ENCODE measurements around the gene PYCARD. TPM values are rescaled to one million over a fixed set of nuclear protein-coding genes. Genes with fewer than 3 reads are reported as not detected.
"Not testable (repeated sequence)": the region's sequence is repeated elsewhere in the genome, so short reads cannot be mapped to it uniquely, and the experiment has no call there.

PYCARD gene
- total and polyA plus RNA-seq, 9 donors: 5.9 to 10.9 (median 8.4) TPM

- no peak for DNase-seq
- 92% methylated on average over 14 of the region's 14 CpGs for WGBS (ENCODE audit: insufficient coverage)
- peaks cover 77% of the 10 kb centered on the region for H3K36me3 ChIP-seq (ENCODE audit: control insufficient read depth, insufficient read depth, low read length)
These were observed 17.7 kb downstream of the PYCARD start for GRCh38 chr16:31184888-31185287.

GRCh38 chr16:31183432-31184428 lies 18.8 kb downstream of the PYCARD start:
- WGBS (ENCODE audit: insufficient coverage): 60% methylated on average over 3 of the region's 10 CpGs
- Histone ChIP-seq H3K9me3 (replicated peaks; ENCODE audit: control insufficient read depth, low read depth, low read length) (no peaks in the 10 kb centered on the region), H3K4me3 (ENCODE audit: low read length) (no peak overlapping the region), H3K4me1 (ENCODE audit: control insufficient read depth, insufficient read depth, low read length) (peaks cover 29% of the 10 kb centered on the region), H3K27ac (ENCODE audit: low read length) (no peak overlapping the region), H3K36me3 (ENCODE audit: control insufficient read depth, insufficient read depth, low read length) (peaks cover 66% of the 10 kb centered on the region), H3K27me3 (ENCODE audit: control insufficient read depth, insufficient read depth, low read length) (no peaks in the 10 kb centered on the region)
- no peak for DNase-seq

More at GRCh38 chr16:31184888-31185287, 17.7 kb downstream of the PYCARD start:
- no peaks in the 10 kb centered on the region for H3K9me3 ChIP-seq (replicated peaks; ENCODE audit: control insufficient read depth, low read depth, low read length)
- H3K4me3 ChIP-seq (ENCODE audit: low read length): no peak overlapping the region
- peaks cover 25% of the 10 kb centered on the region for H3K4me1 ChIP-seq (ENCODE audit: control insufficient read depth, insufficient read depth, low read length)
- H3K27me3 ChIP-seq (ENCODE audit: control insufficient read depth, insufficient read depth, low read length): no peaks in the 10 kb centered on the region
- no peak overlapping the region for H3K27ac ChIP-seq (ENCODE audit: low read length)

GRCh38 chr16:31182391-31182790 lies 20.2 kb downstream of the PYCARD start:
- peak overlapping the region; percentile 97 for H3K4me3 ChIP-seq (ENCODE audit: low read length)
- 14% methylated on average over 5 of the region's 7 CpGs for WGBS (ENCODE audit: insufficient coverage)
- peaks cover 55% of the 10 kb centered on the region for H3K36me3 ChIP-seq (ENCODE audit: control insufficient read depth, insufficient read depth, low read length)
- H3K27me3 ChIP-seq (ENCODE audit: control insufficient read depth, insufficient read depth, low read length): no peaks in the 10 kb centered on the region
- H3K9me3 ChIP-seq (replicated peaks; ENCODE audit: control insufficient read depth, low read depth, low read length): no peaks in the 10 kb centered on the region
- peaks cover 29% of the 10 kb centered on the region for H3K4me1 ChIP-seq (ENCODE audit: control insufficient read depth, insufficient read depth, low read length)
- H3K27ac ChIP-seq (ENCODE audit: low read length): no peak overlapping the region
- no peak for DNase-seq

- H3K4me3 ChIP-seq (ENCODE audit: low read length): peak overlapping the region; percentile 97
- 1% methylated on average over 14 of the region's 31 CpGs for WGBS (ENCODE audit: insufficient coverage)
- H3K27me3 ChIP-seq (ENCODE audit: control insufficient read depth, insufficient read depth, low read length): no peaks in the 10 kb centered on the region
- no peaks in the 10 kb centered on the region for H3K9me3 ChIP-seq (replicated peaks; ENCODE audit: control insufficient read depth, low read depth, low read length)
- peak; percentile 60 for DNase-seq
- peak overlapping the region; percentile 98 for H3K27ac ChIP-seq (ENCODE audit: low read length)
- peaks cover 29% of the 10 kb centered on the region for H3K4me1 ChIP-seq (ENCODE audit: control insufficient read depth, insufficient read depth, low read length)
- peaks cover 43% of the 10 kb centered on the region for H3K36me3 ChIP-seq (ENCODE audit: control insufficient read depth, insufficient read depth, low read length)
These were observed 21.3 kb downstream of the PYCARD start for GRCh38 chr16:31181102-31181830.

GRCh38 chr16:31179747-31180459 lies 22.7 kb downstream of the PYCARD start, which contains the start of gene FUS:
Gene FUS, plus strand, starts transcription at chr16:31180139. Its CDS starts 76 bp downstream, at chr16:31180215.
- Histone ChIP-seq H3K4me1 (ENCODE audit: control insufficient read depth, insufficient read depth, low read length) (peaks cover 29% of the 10 kb centered on the region), H3K27ac (ENCODE audit: low read length) (peak within 1 kb of the TSS; percentile 98), H3K27me3 (ENCODE audit: control insufficient read depth, insufficient read depth, low read length) (no peaks in the 10 kb centered on the region), H3K9me3 (replicated peaks; ENCODE audit: control insufficient read depth, low read depth, low read length) (no peaks in the 10 kb centered on the region), H3K36me3 (ENCODE audit: control insufficient read depth, insufficient read depth, low read length) (peaks cover 30% of the 10 kb centered on the region), H3K4me3 (ENCODE audit: low read length) (peak within 1 kb of the TSS; percentile 97)
- WGBS (ENCODE audit: insufficient coverage): 0% methylated on average over 55 of the region's 69 CpGs
- peak; percentile 96 for DNase-seq

- Histone ChIP-seq H3K9me3 (replicated peaks; ENCODE audit: control insufficient read depth, low read depth, low read length) (no peaks in the 10 kb centered on the region), H3K36me3 (ENCODE audit: control insufficient read depth, insufficient read depth, low read length) (peaks cover 25% of the 10 kb centered on the region), H3K4me1 (ENCODE audit: control insufficient read depth, insufficient read depth, low read length) (peaks cover 29% of the 10 kb centered on the region), H3K27ac (ENCODE audit: low read length) (peak overlapping the region; percentile 98), H3K4me3 (ENCODE audit: low read length) (peak overlapping the region; percentile 97), H3K27me3 (ENCODE audit: control insufficient read depth, insufficient read depth, low read length) (no peaks in the 10 kb centered on the region)
- WGBS (ENCODE audit: insufficient coverage): 4% methylated on average over 27 of the region's 27 CpGs
- no peak for DNase-seq
These were observed 23.3 kb downstream of the PYCARD start for GRCh38 chr16:31179219-31179746.

GRCh38 chr16:31177136-31177535 lies 25.4 kb downstream of the PYCARD start:
- Histone ChIP-seq H3K4me3 (ENCODE audit: low read length) (no peak overlapping the region), H3K27me3 (ENCODE audit: control insufficient read depth, insufficient read depth, low read length) (no peaks in the 10 kb centered on the region), H3K9me3 (replicated peaks; ENCODE audit: control insufficient read depth, low read depth, low read length) (no peaks in the 10 kb centered on the region), H3K4me1 (ENCODE audit: control insufficient read depth, insufficient read depth, low read length) (peaks cover 13% of the 10 kb centered on the region), H3K36me3 (ENCODE audit: control insufficient read depth, insufficient read depth, low read length) (peaks cover 5% of the 10 kb centered on the region), H3K27ac (ENCODE audit: low read length) (no peak overlapping the region)
- no peak for DNase-seq
- 61% methylated on average over 2 of the region's 3 CpGs for WGBS (ENCODE audit: insufficient coverage)

GRCh38 chr16:31170048-31170447 lies 32.5 kb downstream of the PYCARD start:
- H3K36me3 ChIP-seq (ENCODE audit: control insufficient read depth, insufficient read depth, low read length); H3K4me1 ChIP-seq (ENCODE audit: control insufficient read depth, insufficient read depth, low read length); H3K4me3 ChIP-seq (ENCODE audit: low read length); H3K27me3 ChIP-seq (ENCODE audit: control insufficient read depth, insufficient read depth, low read length); H3K9me3 ChIP-seq (replicated peaks; ENCODE audit: control insufficient read depth, low read depth, low read length); H3K27ac ChIP-seq (ENCODE audit: low read length); DNase-seq: not testable (repeated sequence)
- WGBS (ENCODE audit: insufficient coverage): no CpG with 5 or more reads among the region's 2 CpGs

- Histone ChIP-seq H3K27me3 (ENCODE audit: control insufficient read depth, insufficient read depth, low read length) (no peaks in the 10 kb centered on the region), H3K4me1 (ENCODE audit: control insufficient read depth, insufficient read depth, low read length) (no peaks in the 10 kb centered on the region), H3K36me3 (ENCODE audit: control insufficient read depth, insufficient read depth, low read length) (no peaks in the 10 kb centered on the region), H3K9me3 (replicated peaks; ENCODE audit: control insufficient read depth, low read depth, low read length) (no peaks in the 10 kb centered on the region), H3K4me3 (ENCODE audit: low read length) (no peak overlapping the region), H3K27ac (ENCODE audit: low read length) (no peak overlapping the region)
- 75% methylated on average over 1 of the region's 2 CpGs for WGBS (ENCODE audit: insufficient coverage)
- no peak for DNase-seq
These were observed 33.7 kb downstream of the PYCARD start for GRCh38 chr16:31168848-31169247.

Data from muscle of leg (tissue), 11 donors.